GM12874 (cell line): ENCODE results near the gene TMEM9B.

Experiments used
- TF ChIP-seq, protein P1 (sequence below): IDR thresholded peaks from 2 replicates; pipeline ENCODE4 v1.5.1; 2011; ENCODE audit warnings: low read depth, mild to moderate bottlenecking, control low read depth, low read length, moderate library complexity; ENCODE audit not compliant: insufficient read depth

Gene TMEM9B

DNA sequence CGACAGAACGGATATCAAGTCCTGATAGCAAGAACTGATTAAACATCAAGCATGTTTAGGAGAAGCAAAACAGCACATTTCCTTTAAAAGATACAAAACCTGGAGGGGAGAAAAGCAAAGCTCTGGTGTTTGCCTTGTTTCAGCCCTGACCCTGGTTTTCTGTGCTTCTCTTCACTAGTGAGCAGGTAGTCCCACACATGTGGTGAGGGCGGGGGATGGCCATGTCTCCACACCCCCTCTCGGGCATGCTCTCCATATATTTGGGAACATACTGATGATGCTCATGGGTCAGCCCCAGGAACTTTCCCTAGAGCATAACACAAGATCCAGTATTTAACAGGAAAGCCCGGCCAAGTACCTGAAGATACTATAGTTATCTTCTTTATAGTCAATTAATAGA lies 41.6 kb downstream of the TMEM9B start:
- TF ChIP-seq, protein P1, sequence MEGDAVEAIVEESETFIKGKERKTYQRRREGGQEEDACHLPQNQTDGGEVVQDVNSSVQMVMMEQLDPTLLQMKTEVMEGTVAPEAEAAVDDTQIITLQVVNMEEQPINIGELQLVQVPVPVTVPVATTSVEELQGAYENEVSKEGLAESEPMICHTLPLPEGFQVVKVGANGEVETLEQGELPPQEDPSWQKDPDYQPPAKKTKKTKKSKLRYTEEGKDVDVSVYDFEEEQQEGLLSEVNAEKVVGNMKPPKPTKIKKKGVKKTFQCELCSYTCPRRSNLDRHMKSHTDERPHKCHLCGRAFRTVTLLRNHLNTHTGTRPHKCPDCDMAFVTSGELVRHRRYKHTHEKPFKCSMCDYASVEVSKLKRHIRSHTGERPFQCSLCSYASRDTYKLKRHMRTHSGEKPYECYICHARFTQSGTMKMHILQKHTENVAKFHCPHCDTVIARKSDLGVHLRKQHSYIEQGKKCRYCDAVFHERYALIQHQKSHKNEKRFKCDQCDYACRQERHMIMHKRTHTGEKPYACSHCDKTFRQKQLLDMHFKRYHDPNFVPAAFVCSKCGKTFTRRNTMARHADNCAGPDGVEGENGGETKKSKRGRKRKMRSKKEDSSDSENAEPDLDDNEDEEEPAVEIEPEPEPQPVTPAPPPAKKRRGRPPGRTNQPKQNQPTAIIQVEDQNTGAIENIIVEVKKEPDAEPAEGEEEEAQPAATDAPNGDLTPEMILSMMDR: no peak

DNA sequence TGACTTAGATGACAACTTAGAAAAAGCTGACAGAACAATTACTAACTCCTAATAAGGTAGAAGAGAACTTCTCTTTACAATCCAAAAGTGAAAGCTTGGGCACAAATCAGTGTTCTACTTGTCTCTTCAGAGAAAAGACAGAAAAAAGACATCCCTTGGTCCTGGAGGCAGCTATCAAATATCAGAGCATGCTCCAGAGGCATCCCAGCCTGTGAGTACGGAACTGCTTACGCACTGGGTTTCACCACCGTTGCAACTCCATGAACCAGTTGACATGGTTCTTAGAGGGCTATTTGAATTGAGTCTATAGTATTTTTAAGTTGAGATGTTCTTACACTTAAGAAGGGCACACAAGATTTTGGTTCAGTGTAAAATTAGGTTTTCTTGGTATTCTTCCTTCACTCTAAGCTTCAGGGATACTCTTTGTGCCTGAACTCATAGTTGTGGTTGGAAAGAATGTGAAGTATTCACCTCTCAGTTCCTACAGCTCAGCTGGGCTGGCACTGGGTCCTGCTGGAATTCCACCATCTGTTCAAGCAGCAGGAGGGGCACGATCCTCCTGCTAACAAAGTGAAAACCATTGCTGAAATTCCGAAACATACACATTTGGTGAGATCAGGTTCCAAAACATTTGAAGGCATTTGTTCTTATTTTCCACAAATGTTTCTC lies 47.0 kb downstream of the TMEM9B start:
- TF ChIP-seq, protein P1: no peak

DNA sequence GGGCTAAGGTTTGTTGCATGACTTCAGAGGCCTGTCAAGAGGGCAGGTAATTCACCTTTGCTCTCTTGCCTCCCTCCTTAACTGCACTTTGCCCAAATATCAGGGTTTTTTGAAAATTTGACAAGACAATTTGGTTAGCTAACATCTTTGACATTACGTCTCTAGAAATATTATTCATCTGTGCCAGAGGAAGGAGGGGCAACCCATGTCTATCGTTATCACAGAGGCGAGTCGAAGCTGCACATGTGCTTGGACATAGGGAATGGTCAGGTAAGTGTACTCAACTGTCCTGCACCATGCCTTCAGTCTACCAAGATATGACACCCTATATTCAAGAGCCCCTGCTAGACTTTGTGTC lies 49.6 kb downstream of the TMEM9B start:
- TF ChIP-seq, protein P1: no peak

DNA sequence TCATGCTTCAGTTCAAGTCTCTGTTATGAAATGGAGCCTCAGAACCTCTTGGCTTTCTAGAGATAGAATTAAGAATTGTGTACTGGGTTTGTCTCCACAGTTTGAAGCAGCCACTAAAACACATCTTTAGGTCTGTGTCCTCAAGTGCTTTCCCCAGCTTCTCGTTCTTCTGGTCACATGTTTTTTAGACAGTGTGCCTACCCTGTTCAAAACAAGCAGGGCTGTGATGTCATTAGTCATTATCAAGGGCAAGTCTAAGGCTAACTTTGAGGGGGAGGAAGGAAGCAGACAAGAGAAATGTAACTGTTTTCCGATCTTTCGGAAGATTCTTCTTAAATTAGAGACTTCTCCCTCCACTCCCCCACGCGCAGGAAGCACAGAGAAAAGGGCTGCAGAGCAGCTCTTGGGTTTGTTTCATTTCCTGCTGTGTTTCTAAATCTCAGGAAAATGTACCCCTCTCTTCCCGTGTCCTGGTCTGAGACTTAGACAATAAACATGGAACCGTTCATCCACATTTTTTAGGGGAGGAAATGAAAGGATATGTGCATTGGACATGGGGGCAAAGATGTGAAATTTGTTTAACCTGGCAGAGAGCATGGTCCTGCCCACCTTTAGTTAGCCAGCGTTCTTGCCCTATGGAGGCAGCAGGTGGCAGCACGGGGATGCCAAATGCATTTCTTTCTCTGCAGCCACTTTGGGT lies 50.1 kb downstream of the TMEM9B start:
- TF ChIP-seq, protein P1: peak; percentile 79

DNA sequence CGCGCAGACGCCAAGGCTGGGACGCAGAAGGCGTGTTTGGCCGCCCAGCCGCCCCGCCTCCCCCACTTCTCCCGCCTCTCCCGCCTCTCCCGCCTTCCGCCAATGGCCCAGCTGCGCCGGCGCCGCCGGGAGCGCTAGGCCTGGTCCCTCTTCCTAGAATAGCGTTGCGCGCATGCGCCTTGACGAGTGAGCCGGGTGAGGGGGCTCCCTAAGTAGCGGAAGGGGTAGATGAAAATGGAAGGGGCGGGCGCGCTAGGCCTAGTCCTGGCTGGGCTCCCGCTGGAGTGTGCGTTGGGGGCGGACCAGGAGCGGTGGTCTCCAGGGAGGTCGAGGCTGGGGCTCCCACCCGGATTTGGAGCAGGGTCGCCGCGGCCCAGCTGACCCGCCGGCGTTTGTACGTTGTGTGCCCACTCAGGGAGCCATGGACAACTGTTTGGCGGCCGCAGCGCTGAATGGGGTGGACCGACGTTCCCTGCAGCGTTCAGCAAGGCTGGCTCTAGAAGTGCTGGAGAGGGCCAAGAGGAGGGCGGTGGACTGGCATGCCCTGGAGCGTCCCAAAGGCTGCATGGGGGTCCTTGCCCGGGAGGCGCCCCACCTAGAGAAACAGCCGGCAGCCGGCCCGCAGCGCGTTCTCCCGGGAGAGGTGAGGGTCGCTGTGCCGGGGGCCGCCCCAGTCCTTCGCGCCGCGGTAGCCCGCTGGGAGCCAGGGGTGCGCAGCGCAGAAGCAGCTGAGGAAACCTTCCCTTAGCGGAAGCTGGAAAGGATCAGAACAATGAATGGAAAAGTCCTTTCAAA lies 53.0 kb downstream of the TMEM9B start, which contains the start of gene AKIP1:
Gene AKIP1 (plus strand): TSS at position 161 of the 795 bp plus-strand sequence. CDS start 261 bp downstream, at position 422.
- TF ChIP-seq, protein P1: no peak

DNA sequence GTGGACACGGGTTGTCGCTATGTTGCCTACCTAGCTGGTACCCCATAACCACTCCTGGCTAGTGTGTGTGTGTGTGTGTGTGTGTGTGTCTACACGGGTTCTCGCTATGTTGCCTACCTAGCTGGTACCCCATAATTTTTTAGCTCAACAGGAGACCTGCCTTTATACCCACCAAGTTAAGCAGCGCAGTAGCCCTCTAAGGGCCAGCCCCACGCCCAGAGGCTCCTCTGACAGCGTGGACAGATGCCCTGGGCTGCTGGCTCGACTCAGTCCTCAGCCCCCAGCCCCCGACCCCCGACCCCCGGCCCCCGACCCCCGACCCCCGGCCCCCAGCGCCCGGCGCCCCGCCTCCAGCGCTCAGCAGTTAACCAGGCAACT lies 53.6 kb downstream of the TMEM9B start:
- TF ChIP-seq, protein P1: no peak

DNA sequence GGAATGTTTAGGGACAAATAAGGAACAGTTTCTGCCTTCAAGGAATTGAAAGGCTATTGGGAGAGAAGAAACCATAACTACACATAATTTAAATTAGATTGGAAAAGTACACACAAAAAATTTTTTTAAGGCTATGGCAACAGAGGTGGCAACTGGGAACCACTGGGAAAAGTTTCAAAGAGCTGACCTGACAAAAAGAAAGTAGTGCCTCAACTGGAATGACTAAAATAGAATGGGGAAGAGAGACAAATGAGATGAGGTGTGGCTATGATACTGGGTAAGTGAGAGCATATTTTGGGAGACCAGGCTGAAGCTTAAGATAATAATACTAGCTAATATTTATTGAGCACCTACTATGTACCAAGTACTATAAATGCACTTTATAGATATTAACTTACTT lies 56.1 kb downstream of the TMEM9B start:
- TF ChIP-seq, protein P1: no peak
